Endometrial microvascular endothelial cells (primary cell): ENCODE data around the gene C11orf98. TPM values are rescaled to one million over a fixed set of nuclear protein-coding genes. Genes with fewer than 3 reads are reported as not detected.
"Not testable (repeated sequence)": the region's sequence is repeated elsewhere in the genome, so short reads cannot be mapped to it uniquely, and the experiment has no call there.

Source experiments
- in situ Hi-C: cut with HindIII; loops from 2 replicates; pipeline ENCODE4 v1.10.0; 2017; ENCODE audit warnings: low sequenced_read_pairs, low pct_unique_long_range_greater_than_20kb; ENCODE audit errors: inconsistent ontology term
- total RNA-seq: library from RNA; depleted of rRNA; stranded (reverse); fragments of >200 nt; gene quantifications from one replicate; pipeline ENCODE4 v1.2.3, GENCODE V29; 2015; ENCODE audit errors: inconsistent ontology term

C11orf98 gene
- 87.7 TPM for total RNA-seq

GRCh38 chr11:62665075-62665598, at the start of gene C11orf98, which contains the start of gene CSKMT:
C11orf98 (minus strand) TSS chr11:62665210; CDS start chr11:62665169, 41 bp downstream.
CSKMT (plus strand) TSS chr11:62665312; CDS start chr11:62665880, 568 bp downstream.
- in situ Hi-C loops, result loop anchor here (25.0 kb wide), 1 partner anchor 103 kb away; the partner anchor contains the start of gene EEF1G

- in situ Hi-C loops, result no loop called here
Measured at GRCh38 chr11:62713343-62713742, 48.3 kb upstream of the C11orf98 start.

- in situ Hi-C loops, result no loop called here
Measured at GRCh38 chr11:62712861-62713260, 47.9 kb upstream of the C11orf98 start.

GRCh38 chr11:62712276-62712812, 47.3 kb upstream of the C11orf98 start:
- in situ Hi-C loops, result no loop called here

GRCh38 chr11:62710001-62710345, 45.0 kb upstream of the C11orf98 start:
- in situ Hi-C loops, result no loop called here

- in situ Hi-C loops, result no loop called here
Measured at GRCh38 chr11:62709247-62710000, 44.4 kb upstream of the C11orf98 start.

- in situ Hi-C loops, result no loop called here
Measured at GRCh38 chr11:62708793-62709192, 43.8 kb upstream of the C11orf98 start.

- in situ Hi-C loops, result no loop called here
Measured at GRCh38 chr11:62708392-62708791, 43.4 kb upstream of the C11orf98 start.

GRCh38 chr11:62707277-62707861, 42.4 kb upstream of the C11orf98 start, which contains the start of the genes BSCL2 and GNG3:
BSCL2 (minus strand) TSS chr11:62707424; CDS start chr11:62707195, 229 bp downstream.
GNG3 (plus strand) TSS chr11:62707676; CDS start chr11:62708296, 620 bp downstream.
- in situ Hi-C loops, result no loop called here

GRCh38 chr11:62706850-62707247, 41.8 kb upstream of the C11orf98 start:
- in situ Hi-C loops, result no loop called here

- in situ Hi-C loops, result no loop called here
Measured at GRCh38 chr11:62705880-62706849, 41.2 kb upstream of the C11orf98 start.

- in situ Hi-C loops, result no loop called here
Measured at GRCh38 chr11:62705413-62705812, 40.4 kb upstream of the C11orf98 start.

GRCh38 chr11:62703921-62704320, 38.9 kb upstream of the C11orf98 start:
- in situ Hi-C loops, result not testable (repeated sequence)

- in situ Hi-C loops, result no loop called here
Measured at GRCh38 chr11:62702246-62702645, 37.2 kb upstream of the C11orf98 start.

- in situ Hi-C loops, result loop anchor here (10.0 kb wide), 1 partner anchor 60 kb away; no protein-coding TSS in a partner anchor
Measured at GRCh38 chr11:62694455-62695167, 29.6 kb upstream of the C11orf98 start.

- in situ Hi-C loops, result loop anchor here (10.0 kb wide), 1 partner anchor 59 kb away; no protein-coding TSS in a partner anchor
Measured at GRCh38 chr11:62693624-62694023, 28.6 kb upstream of the C11orf98 start.

- in situ Hi-C loops, result loop anchor here (10.0 kb wide), 1 partner anchor 55 kb away; no protein-coding TSS in a partner anchor
Measured at GRCh38 chr11:62689421-62690183, 24.6 kb upstream of the C11orf98 start, which contains the start of gene LRRN4CL. LRRN4CL (minus strand) TSS chr11:62689530; CDS start chr11:62688508, 1,022 bp downstream.
